A673 (cell line): Measurements from ENCODE around the gene VAT1. TPM values are rescaled to one million over a fixed set of nuclear protein-coding genes. Genes with fewer than 3 reads are reported as not detected.

ENCODE experiments used
- BruUV-seq: library from RNA; stranded (reverse); fragments of 400-500 nt; replicated peaks from 2 replicates; lab custom pipeline; 2021; lab: Mats Ljungman, UMichigan
- CTCF ChIA-PET: fragments of 300-600 bp; sonication (Branson Sonifier 250); formaldehyde crosslinking; loops from one replicate; lab custom pipeline; 2022; ENCODE audit warnings: antibody characterized with exemption; lab: Charles Lee
- POLR2A ChIA-PET: fragments of 300-600 bp; sonication (Branson Sonifier 250); formaldehyde crosslinking; loops from one replicate; lab custom pipeline; 2022; ENCODE audit warnings: antibody characterized with exemption; ENCODE audit not compliant: low non-redundant PET; lab: Charles Lee
- DNase-seq: peaks from one replicate; pipeline ENCODE4 v3.0.0-alpha.2; 2015; ENCODE audit warnings: low spot score
- H3K27ac ChIP-seq: fragments of 200-600 bp; sonication (generic); 2 replicates; pipeline ENCODE4 v1.5.1; 2016; ENCODE audit warnings: mixed run types, low read depth, mild to moderate bottlenecking, mixed read lengths, antibody characterized with exemption, low read length; ENCODE audit not compliant: poor library complexity, severe bottlenecking
- H3K27me3 ChIP-seq: fragments of 200-600 bp; sonication (generic); replicated peaks from 2 replicates; pipeline ENCODE4 v1.6.1; 2017; ENCODE audit warnings: mixed run types, low read depth, mild to moderate bottlenecking, mixed read lengths, antibody characterized with exemption, low read length; ENCODE audit not compliant: insufficient read depth, poor library complexity
- H3K36me3 ChIP-seq: fragments of 200-600 bp; sonication (generic); 2 replicates; pipeline ENCODE4 v1.6.1; 2016; ENCODE audit warnings: mixed run types, mild to moderate bottlenecking, mixed read lengths, antibody characterized with exemption, low read length; ENCODE audit not compliant: insufficient read depth, poor library complexity, severe bottlenecking
- H3K4me1 ChIP-seq: fragments of 200-600 bp; sonication (generic); 2 replicates; pipeline ENCODE4 v1.6.1; 2017; ENCODE audit warnings: mixed run types, mild to moderate bottlenecking, mixed read lengths, antibody characterized with exemption, low read length; ENCODE audit not compliant: insufficient read depth, poor library complexity, severe bottlenecking
- H3K4me3 ChIP-seq: fragments of 200-600 bp; sonication (generic); 2 replicates; pipeline ENCODE4 v1.5.1; 2016; ENCODE audit warnings: low read depth, mixed run types, mild to moderate bottlenecking, mixed read lengths, low read length; ENCODE audit not compliant: poor library complexity, severe bottlenecking
- H3K9me3 ChIP-seq: fragments of 200-600 bp; sonication (generic); 2 replicates; pipeline ENCODE4 v1.6.1; 2016; ENCODE audit warnings: mixed run types, low read depth, mild to moderate bottlenecking, mixed read lengths, antibody characterized with exemption, low read length; ENCODE audit not compliant: poor library complexity, severe bottlenecking
- CTCF ChIP-seq: fragments of 300-800, 200-600 bp; sonication (generic); conservative IDR thresholded peaks from 2 replicates; pipeline ENCODE4 v1.5.1; 2017; ENCODE audit warnings: low read depth, mild to moderate bottlenecking, antibody characterized with exemption, low read length, moderate library complexity, mixed read lengths
- EZH2 ChIP-seq: fragments of 200-600 bp; sonication (generic); IDR thresholded peaks from 2 replicates; pipeline ENCODE4 v1.6.1; 2017; ENCODE audit warnings: borderline replicate concordance, low read depth, mild to moderate bottlenecking, mixed read lengths, antibody characterized with exemption, low read length; ENCODE audit not compliant: poor library complexity, severe bottlenecking
- intact Hi-C: fragments of 100-400 bp; cut with micrococcal nuclease; formaldehyde crosslinking; loops from one replicate; pipeline ENCODE4 v1.10.0; 2022; ENCODE audit not compliant: unreplicated experiment
- total RNA-seq: library from RNA; stranded (reverse); gene quantifications from 2 replicates; pipeline ENCODE4 v1.2.3, GENCODE V29; 2021

Gene VAT1
- total RNA-seq, 1 experiment from 2014 or later, result 45.2 TPM

DNA sequence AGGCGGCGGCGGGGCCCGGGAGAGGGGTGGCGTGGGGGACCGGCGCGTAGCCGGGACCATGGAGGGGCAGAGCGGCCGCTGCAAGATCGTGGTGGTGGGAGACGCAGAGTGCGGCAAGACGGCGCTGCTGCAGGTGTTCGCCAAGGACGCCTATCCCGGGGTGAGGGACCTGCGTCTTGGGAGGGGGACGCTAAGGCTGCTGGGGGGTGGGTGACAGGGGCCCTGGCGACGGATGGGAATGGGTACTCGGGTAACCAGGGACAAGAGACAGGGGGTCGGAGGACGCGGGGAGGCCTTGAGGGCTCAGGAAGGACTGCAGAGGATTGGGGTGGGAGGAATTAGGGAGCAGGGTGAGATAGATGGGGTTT is 3.1 kb upstream of the VAT1 start:
- Histone ChIP-seq H3K4me3 (peak overlapping the region; percentile 55), H3K4me1 (no peaks in the 10 kb centered on the region), H3K27ac (no peak overlapping the region), H3K27me3 (no peaks in the 10 kb centered on the region), H3K36me3 (no peaks in the 10 kb centered on the region), H3K9me3 (no peaks in the 10 kb centered on the region)
- DNase-seq, result no peak
- intact Hi-C loops, result loop anchor here (10.0 kb wide), 1 partner anchor 100 kb away; the partner anchor contains the start of gene BRCA1
- TF ChIP-seq EZH2, result no peak
- no peak for TF ChIP-seq CTCF
- CTCF ChIA-PET, result interaction anchor here (0.8 kb wide), 1 partner anchor 290 kb away, joined by 7 read pairs; no protein-coding TSS in a partner anchor
- BruUV-seq, result no TSS peak
- POLR2A ChIA-PET, result no interaction called here

DNA sequence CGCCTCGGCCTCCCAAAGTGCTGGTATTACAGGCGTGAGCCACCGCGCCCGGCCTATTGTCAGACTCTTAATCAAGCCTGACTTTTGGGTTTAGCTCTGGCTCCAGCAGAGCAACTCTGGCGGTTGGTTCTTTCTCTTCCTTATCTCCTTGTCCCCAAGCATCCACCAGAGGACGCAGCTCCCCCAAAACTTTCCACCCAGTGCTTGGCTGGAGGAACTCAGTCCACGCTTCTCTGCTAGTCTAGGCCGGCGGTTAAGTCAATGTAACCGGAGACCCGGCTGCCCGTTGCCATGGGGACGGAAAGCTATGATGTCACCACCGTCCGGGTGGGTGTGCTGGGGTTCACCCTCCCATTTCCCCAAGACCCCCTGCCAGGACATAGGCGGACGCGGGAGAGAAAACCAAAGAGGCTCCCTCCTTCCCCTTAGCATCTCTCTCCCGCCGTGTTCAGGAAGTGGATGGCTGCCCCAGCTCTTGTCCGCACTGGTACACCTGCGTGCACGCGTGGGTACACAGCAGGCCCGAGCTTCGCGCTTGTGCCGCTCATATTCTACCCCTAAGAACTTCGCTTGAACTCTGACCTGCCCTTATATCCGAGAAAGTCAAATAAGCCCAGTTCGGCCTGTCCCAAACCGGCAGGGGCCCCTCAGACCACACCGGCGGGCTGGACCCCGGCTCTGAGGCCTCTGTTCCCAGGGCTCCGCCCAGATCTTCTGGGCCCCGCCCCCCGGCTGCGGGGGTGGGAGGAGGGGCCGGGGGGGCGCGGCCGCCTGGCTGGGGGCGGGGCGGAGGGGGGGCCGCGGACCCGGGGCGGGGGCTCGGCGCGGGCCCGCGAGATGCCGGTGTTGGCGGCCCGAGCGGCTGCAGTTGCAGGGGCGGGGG is 2.5 kb upstream of the VAT1 start, which contains the start of gene RND2:
Gene RND2 (plus strand): TSS at position 825 of the 883 bp plus-strand sequence. CDS start 117 bp downstream, outside the sequence.
- POLR2A ChIA-PET, result interaction anchor here (0.6 to 0.9 kb wide), 2 partner anchors 19 to 27 kb away, joined by 3 to 6 read pairs; partner anchors contain the start of gene RPL27
- Histone ChIP-seq H3K27ac (peak within 1 kb of the TSS; percentile 77), H3K36me3 (no peaks in the 10 kb centered on the region), H3K27me3 (no peaks in the 10 kb centered on the region), H3K9me3 (no peaks in the 10 kb centered on the region), H3K4me1 (no peaks in the 10 kb centered on the region), H3K4me3 (peak within 1 kb of the TSS; percentile 55)
- BruUV-seq, result no TSS peak
- intact Hi-C loops, result loop anchor here (10.0 kb wide), 1 partner anchor 100 kb away; the partner anchor contains the start of gene BRCA1
- peak; percentile 62 for TF ChIP-seq CTCF
- TF ChIP-seq EZH2, result no peak
- DNase-seq, result peak; percentile 94
- CTCF ChIA-PET, result interaction anchor here (0.5 to 1.2 kb wide), 5 partner anchors 9 to 291 kb away, joined by 3 to 7 read pairs (median 3); partner anchors contain the start of gene RPL27

DNA sequence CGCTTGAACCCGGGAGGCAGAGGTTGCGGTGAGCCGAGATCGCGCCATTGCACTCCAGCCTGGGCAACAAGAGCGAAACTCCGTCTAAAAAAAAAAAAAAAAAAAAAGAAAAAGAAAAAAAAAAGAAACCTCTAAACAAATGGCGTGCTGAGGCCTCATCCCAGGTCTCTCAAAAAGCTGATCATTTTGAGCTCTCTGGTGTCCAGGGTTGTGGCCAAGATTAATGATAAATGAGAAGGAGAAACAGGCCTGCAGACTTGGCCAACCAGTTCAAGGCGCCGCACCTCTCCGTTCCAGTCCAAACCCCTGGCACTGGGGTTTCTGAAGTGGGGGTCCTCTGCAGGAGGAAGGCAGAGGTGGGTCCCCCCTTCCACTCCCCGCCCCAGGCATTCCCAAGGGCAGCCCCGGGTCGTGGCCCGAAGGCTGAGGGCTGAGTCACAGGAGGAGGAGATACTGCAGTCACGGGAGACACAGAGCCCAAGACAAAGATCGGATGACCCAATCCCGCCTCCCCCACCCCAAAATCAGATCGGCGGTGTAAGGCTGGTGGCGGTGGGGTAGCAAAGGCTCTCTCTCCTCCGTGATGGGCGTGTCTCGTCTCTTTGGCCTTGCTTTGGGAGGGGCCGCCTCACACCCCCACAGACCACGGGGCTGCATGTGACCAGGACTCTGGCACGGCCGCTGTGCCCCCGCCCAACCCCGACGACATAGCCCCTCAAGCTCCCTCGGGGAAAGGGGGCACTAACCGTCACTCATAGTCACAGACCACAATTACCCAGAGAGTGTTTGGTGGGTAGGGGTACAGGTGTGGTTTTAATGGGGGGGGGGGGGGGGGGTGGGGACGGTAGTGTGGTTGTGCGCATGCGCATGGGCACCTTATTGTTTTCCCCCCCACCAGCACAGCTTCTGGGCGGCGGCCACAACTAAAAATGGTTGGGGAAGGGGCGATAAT is 1.1 kb downstream of the VAT1 start:
- H3K4me3 ChIP-seq, result peak overlapping the region; percentile 78
- ChIA-PET POLR2A (interaction anchor here (1.1 kb wide), 1 partner anchor 23 kb away, joined by 17 read pairs; no protein-coding TSS in a partner anchor), CTCF (no interaction called here)
- H3K9me3 ChIP-seq, result no peaks in the 10 kb centered on the region
- H3K36me3 ChIP-seq, result no peaks in the 10 kb centered on the region
- no peak overlapping the region for H3K27ac ChIP-seq
- H3K27me3 ChIP-seq, result no peaks in the 10 kb centered on the region
- intact Hi-C loops, result loop anchor here (10.0 kb wide), 1 partner anchor 104 kb away; the partner anchor contains the start of gene BRCA1
- H3K4me1 ChIP-seq, result no peaks in the 10 kb centered on the region
- TF ChIP-seq CTCF (no peak), EZH2 (no peak)
- no TSS peak for BruUV-seq
- no peak for DNase-seq
